ENCODE measurements around the gene MTREX.

GRCh38 chr5:55385227-55385626, 77.4 kb downstream of the MTREX start:
- TF ChIP-seq CTCF (IDR thresholded peaks at IDR 0.05; ENCODE audit: poor library complexity) = no peak
- TF ChIP-seq EZH2phosphoT487 (IDR thresholded peaks at IDR 0.05; ENCODE audit: low read depth, severe bottlenecking, unreplicated experiment) = no peak
- no peak for TF ChIP-seq EZH2 (IDR thresholded peaks at IDR 0.05; ENCODE audit: borderline replicate concordance)

All from hepatocyte (in vitro differentiated cells).